SHP77 treated with DMSO at 0.1 percent for 48 hours (cell line): ENCODE data around the gene TNNI3.
"Not testable (repeated sequence)": the region's sequence is repeated elsewhere in the genome, so short reads cannot be mapped to it uniquely, and the experiment has no call there.

Source experiments
- DNase-seq: peaks from one replicate; lab custom pipeline; 2025; lab: John Stamatoyannopoulos, UW

The TNNI3 gene

GRCh38 chr19:55157064-55157908 lies at the start of gene TNNI3:
TSS of gene TNNI3 (minus strand) at chr19:55157732. CDS start at chr19:55157589, 143 bp downstream.
- DNase-seq: no peak

DNA sequence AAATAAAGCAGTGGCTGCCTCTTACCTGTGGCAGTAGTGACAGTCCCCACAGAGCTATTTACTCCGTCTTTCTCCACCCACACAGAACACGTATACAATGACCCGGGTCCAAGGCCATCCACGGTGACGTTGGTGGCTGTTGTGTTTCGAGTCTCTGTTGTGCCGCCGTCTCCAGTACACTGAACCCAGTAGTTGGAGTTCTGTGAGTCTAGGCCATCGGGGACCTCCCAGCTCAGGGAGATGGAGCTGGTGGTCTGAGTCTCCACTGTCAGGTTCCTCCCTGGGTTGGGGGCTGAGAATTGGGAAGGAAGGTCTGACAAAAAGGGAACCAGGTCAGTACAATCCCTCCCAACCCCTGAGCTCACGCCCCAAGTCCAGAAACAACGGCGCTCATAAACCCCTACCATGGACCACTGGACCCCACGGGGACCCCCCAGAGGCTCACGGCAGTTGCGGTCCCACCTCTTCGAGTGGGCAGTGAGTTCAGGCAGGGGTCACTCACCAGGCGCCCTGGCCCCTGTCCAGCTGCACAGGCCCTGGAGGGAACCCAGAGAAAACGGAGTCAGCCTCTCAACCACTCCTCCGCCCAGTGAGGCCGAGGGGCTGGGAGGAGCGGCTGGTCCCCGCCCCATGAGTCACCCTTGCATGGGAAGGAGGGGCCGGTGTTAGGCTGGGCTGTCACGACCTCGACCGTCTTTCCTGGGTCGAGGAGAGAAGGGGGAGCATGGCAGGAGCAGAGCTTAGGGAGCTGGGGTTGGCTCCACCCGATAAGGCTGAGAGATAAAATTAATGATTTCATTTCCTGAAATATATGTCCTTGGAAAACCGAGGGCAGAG lies 49.4 kb upstream of the TNNI3 start:
- DNase-seq: peak; percentile 16

DNA sequence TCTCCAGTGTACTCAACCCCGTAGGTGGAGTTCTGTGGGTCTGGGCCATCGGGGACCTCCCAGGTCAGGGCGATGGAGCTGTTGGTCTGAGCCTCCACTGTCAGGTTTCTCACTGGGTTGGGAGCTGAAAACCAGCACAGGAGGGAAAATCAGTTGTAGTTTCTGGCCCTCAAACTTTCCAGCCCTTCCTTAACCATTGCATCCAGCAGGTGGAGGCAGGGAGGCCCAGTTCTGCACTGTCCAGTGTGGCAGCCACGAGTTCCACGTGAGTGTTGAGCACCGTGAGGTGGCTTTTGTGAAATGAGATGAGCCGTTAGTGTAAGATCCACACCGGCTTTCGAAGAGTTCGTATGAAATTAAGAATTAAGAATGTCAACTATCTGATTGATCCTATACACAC lies 44.7 kb upstream of the TNNI3 start:
- DNase-seq: not testable (repeated sequence)

- DNase-seq: no peak
Observed at GRCh38 chr19:55199620-55200204, 42.2 kb upstream of the TNNI3 start.

GRCh38 chr19:55198651-55199050 lies 41.1 kb upstream of the TNNI3 start:
- no peak for DNase-seq

- DNase-seq: no peak
Observed at GRCh38 chr19:55197528-55197927, 40.0 kb upstream of the TNNI3 start.

GRCh38 chr19:55196803-55197202 lies 39.3 kb upstream of the TNNI3 start:
- no peak for DNase-seq

GRCh38 chr19:55193481-55193880 lies 35.9 kb upstream of the TNNI3 start:
- DNase-seq: no peak

DNA sequence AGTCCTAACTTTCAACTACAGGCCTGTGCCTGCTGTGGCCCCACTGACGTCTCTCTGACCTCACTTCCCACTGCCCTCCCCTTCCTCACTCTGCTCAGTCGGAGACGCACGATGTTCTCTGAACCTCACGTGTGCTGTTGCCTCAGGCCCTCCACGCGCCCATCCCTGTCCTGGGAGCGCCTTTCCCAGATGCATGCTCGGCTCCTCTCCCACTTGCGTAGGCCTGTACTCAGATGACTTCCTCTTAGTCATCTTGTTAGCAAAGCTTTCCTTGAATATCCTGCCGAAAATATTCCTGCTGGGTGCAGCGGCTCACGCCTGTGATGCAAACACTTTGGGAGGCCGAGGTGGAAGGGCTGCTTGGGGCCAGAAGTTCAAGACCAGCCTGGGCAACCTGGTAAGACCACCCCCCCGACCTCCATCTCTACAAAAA lies 31.9 kb upstream of the TNNI3 start:
- peak; percentile 57 for DNase-seq

DNA sequence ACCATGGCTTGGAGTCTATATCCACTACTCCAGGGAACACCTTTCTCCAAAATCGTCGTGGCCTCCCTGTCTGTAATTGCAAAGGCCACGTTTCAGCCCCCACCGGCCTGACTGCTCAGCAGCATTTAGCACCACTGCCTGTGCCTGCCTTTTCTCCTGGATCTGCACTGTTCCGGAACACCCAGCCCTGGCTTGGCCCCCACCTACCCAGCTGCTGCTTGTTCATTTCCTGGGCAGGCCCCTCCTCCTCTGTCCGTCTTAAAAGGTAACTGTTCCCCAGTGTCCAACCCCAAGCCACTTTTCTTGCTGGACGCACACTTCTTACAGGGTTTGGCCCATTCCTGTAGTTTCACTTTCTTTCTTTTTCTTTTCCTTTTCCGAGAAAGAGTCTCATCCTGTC lies 31.1 kb upstream of the TNNI3 start:
- DNase-seq: no peak

GRCh38 chr19:55186080-55186479 lies 28.5 kb upstream of the TNNI3 start:
- DNase-seq: no peak

GRCh38 chr19:55181740-55182139 lies 24.2 kb upstream of the TNNI3 start:
- DNase-seq: no peak

- no peak for DNase-seq
Observed at GRCh38 chr19:55179606-55180484, 22.3 kb upstream of the TNNI3 start, which contains the start of gene SYT5. TSS of gene SYT5 (minus strand) at chr19:55180289. CDS start at chr19:55179041, 1,248 bp downstream.

GRCh38 chr19:55178781-55179599 lies 21.5 kb upstream of the TNNI3 start:
- DNase-seq: peak; percentile 67

GRCh38 chr19:55176076-55176475 lies 18.5 kb upstream of the TNNI3 start:
- no peak for DNase-seq

DNA sequence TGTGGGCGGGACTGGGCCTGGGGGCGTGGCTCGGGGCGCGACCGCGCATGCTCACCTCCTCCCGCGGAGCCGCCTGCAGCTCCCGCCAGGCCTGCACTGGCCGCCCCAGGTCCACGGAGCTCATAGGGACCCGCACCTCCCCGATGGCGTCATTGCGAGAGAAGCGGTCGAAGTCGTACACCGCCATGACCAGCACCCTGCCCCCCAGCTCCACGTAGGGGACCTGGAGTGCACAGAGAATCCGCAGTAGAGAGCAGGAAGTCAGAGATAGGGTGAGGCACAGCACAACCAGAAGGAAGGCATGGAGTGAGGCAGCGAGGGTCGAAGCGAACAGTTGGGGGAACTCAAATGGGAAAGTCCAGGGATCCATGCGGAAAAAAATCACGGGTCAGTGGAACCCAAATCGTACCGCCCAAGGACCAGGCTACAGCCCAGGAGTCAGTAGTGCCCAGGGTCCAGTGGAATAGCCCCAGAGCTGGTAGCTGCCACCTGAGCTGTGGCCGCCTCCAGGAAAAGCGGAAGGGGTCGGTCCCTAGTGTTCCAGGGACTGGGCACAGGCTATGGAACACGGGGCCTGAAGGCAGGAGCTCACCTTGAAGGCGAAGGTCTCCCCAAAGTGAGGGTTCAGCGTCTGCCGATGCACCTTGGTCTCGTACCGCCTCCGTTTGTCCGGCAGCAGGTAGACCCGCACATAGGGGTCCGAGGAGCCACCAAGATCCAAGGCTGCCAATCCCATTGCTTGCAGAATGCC lies 17.8 kb upstream of the TNNI3 start:
- DNase-seq: peak; percentile 13

- DNase-seq: no peak
Observed at GRCh38 chr19:55174425-55175116, 17.0 kb upstream of the TNNI3 start.

DNA sequence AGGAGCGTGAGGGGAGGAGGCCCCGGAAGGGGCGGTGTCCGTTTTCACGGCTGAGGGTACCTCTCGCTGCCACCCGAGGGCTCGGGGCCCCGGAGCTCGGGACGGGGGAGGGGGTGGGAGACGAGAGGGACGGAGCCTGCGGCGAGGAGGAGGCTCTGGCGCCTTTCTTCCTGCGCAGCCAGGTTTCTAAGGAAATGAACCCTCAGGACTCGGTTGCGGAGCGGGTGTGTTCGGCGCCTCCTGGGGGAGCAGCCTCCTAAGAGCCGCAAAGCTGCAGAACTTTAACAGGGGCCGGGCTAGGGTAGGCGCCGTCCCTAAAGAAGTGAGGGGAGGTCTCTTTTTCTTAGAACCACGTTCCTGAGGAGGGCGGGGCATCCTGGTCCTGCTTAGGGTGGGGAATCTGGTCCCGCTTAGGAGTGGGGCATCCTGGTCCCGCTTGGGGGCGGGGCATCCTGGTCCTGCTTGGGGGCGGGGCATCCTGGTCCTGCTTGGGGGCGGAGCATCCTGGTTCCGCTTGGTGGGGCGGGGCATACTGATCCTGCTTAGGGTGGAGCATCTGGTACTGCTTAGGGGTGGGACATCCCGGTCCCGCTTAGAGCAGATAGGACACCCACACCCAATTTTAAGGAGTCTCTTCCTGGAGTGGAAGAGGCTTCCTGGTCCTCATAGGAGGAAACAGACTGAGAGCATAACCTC lies 16.3 kb upstream of the TNNI3 start:
- DNase-seq: no peak
